GM18873 (cell line): ENCODE data around the gene ZNF778.
"Not testable (repeated sequence)": the region's sequence is repeated elsewhere in the genome, so short reads cannot be mapped to it uniquely, and the experiment has no call there.

Source experiments
- ATAC-seq: cut with Tn5 transposase; IDR thresholded peaks from one replicate; pipeline ENCODE4 v1.9.1; 2021; ENCODE audit warnings: mild to moderate bottlenecking, moderate library complexity, moderate number of reproducible peaks; ENCODE audit not compliant: unreplicated experiment, low FRiP score

The ZNF778 gene

DNA sequence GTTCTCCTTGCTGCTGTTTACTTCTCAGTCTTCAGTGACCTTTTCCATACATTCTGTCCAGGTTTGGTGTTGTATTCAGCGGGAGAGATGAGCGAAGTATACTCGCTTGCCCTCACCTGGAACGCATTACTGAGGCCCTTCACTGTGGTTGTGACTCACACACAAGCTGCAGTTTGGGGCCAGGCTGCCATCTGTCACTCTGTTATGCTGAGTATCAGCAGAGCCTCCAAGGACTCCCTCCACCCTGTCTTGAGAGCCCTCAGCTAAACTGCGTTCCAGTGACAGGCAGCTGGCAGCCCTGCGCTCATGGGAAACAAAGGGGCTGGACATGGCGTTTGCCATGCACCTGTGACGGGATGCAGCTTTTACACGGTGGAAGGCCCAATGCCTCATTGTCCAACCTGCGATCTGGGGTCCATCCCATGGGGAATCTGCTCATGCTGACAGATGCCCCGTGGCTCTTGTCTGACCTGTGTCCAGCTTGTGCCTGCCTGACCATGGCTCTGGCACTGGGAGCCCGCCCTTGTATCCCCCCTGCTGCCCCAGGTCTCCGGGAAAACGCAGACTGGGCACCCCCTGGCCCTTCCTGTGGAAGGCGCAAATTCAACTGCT is 6.5 kb upstream of the ZNF778 start:
- no peak for ATAC-seq

DNA sequence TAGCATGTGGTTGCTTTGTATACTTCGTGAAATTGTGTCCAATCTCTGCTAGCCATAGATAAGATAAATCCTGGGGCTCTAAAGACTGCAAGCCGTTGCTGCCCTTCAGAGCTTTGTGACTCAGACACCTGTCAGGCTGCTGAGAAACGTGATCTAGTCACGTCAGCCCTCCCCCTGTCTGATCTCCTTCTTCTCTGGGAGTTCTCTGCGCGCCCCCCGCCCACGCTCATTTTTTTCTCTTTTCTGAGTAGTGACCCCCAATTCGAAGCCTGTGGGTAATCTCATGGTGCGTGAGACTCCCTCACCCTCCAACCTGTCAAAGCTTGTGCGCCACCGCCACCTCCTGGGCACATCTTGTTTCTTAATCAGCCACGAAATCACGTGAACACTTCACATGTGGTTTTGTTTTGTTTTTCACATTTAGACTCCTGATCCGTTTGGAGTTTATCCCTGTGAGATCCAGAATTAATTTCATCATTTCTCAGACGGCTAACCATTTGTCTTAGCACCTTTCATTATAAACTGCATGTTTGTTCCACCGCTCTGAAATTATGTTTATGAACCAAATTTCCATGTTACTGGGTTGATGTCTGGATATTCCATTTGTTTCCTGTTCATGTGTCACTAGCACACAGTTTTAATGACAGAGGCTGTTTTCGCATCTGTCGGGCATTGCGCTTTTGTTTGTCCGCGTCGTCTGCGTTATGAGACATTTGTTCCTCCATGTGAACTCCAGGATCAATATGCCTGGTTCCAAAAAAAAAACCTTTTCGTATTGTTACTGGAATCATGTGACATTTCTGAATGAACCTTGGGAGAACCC is 977 bp upstream of the ZNF778 start:
- ATAC-seq, result no peak

GRCh38 chr16:89217138-89217387 is 440 bp upstream of the ZNF778 start:
- ATAC-seq, result no peak

DNA sequence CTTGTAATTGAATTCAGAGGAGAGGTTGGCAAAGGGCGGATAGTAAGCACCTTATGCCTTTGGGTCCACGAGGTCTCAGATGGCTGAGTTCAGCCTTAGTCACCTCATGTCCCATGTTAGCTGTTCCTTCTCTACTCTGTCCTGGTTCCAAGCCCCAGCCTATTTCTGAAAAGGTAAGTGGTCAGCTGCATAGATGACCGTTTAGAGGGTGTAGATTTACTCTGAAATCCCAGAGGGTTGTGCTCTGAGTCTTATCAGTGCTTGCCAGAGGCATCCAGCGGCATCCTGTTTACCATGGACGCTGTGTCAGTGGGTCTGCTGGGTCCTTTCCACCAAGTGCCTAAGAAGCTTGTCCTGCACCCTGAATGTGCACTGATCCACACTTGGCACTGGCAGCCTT is 1.9 kb downstream of the ZNF778 start:
- no peak for ATAC-seq

- ATAC-seq, result no peak
Measured at GRCh38 chr16:89221604-89222003, 4.1 kb downstream of the ZNF778 start.

- no peak for ATAC-seq
Measured at GRCh38 chr16:89222931-89223330, 5.4 kb downstream of the ZNF778 start.

DNA sequence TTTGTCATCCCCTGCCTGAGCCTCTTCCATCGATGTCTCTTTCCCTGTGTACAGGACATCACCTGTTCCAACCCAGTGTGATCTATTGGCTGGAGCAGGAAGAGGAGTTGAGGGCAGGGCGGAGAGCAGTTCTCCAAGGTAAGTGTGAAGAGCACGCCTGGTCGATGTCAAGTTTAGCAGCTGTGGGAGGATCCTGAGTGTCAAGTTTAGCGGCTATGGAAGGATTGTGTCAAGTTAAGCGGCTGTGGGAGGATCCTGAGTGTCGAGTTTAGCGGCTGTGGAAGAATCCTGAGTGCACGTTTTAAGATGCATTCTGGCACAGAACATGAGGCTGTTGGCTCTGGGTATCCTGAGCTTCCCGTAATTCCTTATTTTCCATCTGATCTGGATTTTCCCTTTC is 7.2 kb downstream of the ZNF778 start:
- no peak for ATAC-seq

GRCh38 chr16:89230255-89230654 is 12.8 kb downstream of the ZNF778 start:
- no peak for ATAC-seq

DNA sequence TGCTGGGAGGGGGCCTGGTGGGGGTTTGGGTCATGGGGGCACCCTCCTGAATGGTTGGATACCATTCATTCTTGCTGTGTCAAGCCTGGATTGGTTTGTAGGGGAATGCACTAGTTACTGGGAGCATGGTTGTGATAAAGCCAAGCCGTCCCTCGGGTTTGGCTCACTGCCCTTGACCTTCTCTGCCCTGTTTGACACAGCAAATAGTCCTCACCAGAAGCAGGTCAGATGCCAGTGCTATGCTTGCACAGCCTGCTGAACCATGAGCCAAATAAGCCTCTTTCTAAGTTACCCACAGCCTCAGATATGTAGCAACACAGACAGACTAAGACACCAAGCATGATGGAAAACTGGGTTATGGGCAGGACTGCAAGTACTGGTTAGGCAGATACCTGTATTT is 14.6 kb downstream of the ZNF778 start:
- no peak for ATAC-seq

DNA sequence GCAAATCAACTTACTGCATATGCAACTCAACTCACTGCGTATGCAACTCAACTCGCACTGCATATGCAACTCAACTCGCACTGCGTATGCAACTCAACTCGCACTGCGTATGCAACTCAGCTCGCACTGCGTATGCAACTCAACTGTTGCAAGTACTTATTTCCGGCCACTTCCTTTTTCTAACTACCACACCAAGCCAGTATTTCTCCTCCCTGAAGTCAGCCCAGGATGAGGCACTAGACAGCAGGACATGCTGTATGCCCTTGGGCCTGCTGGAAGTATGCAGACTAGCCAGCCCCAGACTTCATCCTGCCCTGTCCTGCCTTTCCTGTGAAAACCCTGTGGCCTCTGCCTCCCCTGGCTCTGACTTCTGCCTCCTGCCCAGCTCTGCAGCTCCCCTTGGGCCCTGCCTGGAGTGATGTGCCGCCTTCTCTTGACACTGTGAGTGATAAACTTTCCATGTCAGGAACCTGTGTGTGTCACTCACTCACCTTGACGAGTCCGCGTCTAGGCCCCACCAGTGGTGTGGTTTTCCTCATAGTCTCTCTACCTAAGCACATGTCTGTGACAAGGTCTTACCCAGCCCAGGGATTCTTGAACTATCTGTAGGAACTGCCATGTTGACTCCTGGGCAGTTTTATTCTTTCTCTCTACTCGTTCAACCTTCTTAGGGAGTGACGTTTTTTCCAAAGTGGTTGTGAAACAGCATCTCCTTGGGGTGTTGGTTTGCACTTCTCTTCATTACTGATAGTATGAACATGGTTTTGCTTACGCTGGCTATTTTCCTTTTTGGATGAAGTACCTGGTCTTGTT is 16.4 kb downstream of the ZNF778 start:
- ATAC-seq, result no peak

DNA sequence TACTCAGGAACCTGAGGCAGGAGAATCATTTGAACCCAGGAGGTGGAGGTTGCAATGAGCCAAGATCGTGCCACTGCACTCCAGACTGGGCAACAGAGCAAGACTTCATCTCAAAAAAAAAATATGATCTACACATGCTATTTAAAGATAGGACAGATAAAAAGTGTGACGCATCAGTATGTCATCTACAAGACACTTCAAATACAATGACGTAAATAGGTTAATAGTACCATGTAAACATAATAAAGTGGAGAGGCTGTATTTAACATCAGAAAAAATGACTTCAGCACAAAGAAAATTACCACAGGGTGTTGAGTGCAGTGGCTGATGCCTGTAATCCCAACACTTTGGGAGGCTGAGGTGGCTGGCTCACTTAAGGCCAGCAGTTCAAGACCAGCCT is 20.2 kb downstream of the ZNF778 start:
- ATAC-seq, result no peak

DNA sequence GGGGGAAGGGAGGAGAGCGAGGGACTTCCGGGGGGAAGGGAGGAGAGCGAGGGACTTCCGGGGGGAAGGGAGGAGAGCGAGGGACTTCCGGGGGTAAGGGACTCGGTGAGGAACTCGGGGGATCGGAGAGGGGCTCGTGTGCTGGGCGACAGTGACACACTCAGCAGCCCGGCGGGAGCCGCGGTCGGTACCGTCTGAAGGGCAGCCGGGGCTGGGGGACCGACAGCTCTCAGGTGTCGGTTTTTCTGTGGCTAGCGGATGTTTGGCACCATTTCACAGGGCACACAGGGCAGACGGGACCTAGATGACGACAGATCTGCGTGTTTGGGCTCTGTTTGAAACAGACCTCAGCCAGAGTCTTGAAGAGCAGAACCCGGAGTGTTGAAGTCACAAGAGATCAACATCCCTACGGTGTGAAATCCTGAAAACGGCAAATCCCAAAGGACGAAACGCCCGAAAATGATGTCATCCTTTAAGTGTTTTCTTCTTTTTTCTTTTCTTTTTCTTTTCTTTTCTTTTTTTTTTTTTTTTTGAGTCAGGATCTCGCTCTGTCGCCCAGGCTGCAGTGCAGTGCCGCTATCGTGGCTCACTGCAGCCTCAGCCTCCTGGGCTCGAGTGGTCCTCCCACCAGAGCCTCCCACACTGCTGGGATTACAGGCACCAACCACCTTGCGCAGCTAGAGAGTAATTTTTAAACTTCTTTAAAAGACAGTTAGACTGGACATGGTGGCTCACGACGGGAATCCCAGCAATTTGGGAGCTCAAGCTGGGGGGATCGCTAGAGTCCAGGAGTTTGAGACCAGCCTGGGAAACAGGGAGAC is 23.9 kb downstream of the ZNF778 start:
- ATAC-seq, result no peak

DNA sequence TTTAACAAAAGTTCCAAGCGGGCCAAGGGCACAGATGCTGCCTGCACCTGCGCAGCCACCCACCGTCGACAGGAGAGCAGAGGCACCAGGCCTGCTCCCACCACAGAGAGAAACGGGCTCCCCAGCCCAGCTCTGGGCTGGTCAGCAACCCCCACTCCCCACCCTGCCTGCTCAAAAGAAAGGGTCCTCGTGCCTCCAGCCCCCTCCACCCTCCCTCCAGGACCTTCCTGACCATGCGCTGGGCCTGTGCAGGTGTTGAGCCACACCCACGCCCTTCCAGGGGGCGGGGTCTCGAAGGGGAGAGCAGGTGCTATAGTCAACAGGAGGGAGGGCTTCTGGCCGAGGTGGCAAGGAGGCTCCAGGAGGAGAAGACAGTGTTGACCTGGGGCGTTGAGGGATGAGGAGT is 25.3 kb downstream of the ZNF778 start:
- no peak for ATAC-seq

DNA sequence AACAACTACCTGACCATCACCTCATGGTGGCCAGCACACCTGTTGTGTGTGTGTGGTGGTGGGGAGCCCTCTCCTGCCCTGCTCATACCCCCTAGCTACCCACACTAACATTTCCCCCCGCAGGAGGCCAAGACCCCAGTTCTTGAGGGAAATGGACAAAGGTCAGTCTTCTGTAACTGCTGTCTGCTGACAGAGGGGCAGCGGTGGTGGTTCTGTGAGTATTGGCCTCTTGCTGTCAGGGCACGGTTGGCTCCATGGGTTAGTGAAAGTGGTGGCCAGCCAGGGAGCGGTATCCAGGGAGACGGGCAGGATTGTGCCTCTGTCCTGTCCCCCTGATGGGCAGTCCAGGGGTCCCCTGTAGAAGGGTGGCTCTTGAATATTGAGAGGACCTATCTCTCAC is 26.2 kb downstream of the ZNF778 start:
- no peak for ATAC-seq

DNA sequence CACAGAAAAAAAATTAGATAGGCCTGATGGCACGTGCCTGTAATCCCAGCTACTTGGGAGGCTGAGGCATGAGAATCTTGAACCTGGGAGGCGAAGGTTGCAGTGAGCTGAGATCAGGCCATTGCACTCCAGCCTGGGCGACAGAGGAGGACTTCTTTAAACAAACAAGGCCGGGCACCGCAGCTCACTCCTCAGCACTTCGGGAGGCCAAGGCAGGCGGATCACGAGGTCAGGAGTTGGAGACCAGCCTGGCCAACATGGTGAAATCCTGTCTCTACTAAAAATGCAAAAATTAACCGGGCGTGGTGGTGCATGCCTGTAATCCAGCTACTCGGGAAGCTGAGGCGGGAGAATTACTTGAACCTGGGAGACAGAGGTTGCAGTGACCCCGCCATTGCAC is 26.8 kb downstream of the ZNF778 start:
- ATAC-seq, result not testable (repeated sequence)

GRCh38 chr16:89244754-89245153 is 27.3 kb downstream of the ZNF778 start:
- no peak for ATAC-seq

GRCh38 chr16:89246383-89246902 is 28.9 kb downstream of the ZNF778 start:
- ATAC-seq, result no peak

DNA sequence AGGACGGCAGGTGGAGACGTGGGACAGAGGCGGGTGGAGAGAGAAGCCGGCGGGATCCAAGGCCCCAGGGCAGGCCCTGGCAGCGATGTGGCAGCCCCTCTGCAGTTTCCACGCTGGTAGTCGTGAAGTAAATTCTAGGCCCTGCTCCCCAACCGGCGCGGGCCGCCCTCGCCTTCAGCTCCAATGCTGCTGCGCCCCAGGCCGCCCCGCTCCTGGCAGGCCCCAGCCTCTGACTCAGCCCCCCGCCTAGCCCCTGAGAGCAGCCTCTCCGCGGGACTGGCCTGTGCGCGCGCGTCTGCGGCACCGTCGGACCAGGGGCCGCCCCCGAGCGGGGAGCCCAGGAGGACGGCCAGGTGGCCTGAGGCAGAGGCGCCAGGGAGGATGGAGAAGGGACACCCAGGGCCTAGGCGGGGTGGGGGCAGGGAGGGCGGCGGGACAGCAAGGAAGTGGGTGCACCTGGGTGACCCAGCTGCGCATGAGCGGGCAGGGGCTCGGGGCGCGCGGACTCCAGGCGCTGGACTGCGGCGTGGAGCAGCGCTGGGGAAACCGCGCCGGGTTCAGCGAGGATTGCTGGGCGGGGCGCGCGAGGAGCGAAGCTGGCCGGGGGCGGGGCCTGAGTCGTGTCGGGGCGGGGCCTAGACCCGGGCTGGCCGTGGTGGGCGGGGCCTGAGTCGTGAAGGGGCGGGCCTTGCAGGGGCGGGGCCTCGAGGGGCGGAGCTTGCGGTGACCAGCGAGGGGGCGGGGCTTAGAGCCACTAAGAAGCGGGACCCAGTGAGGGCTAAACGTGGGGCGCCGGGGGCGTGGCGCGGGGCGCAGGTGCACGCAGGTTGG is 29.6 kb downstream of the ZNF778 start:
- ATAC-seq, result no peak

DNA sequence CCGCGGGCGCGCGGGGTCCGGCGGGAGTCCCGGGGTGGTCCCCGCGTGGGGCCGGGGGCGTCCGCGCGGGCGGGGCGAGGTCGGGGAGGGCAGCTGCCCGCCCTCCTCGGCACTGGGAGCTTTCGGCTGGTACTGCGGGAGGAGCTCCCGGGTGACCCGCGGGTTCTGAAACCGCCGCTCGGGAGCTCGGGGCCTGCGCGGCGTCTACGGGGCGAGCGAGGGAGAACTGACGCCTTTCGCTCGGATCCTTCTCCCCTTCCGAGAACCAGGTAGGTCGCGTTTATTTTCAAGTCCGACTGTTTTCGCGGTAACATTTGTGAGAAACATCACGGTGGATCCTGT is 30.2 kb downstream of the ZNF778 start:
- not testable (repeated sequence) for ATAC-seq
